HepG2 (cell line): ENCODE results near the gene COPS6. TPM values are rescaled to one million over a fixed set of nuclear protein-coding genes. Genes with fewer than 3 reads are reported as not detected.

Experiments used
- ATAC-seq: fragments of 200-7000 bp; cut with Tn5 transposase; 3 replicates; pipeline ENCODE4 v1.9.1; 2020; ENCODE audit warnings: mild to moderate bottlenecking, moderate library complexity
- BruUV-seq: library from RNA; stranded (reverse); fragments of 400-500 nt; replicated peaks from 2 replicates; lab custom pipeline; 2021; lab: Mats Ljungman, UMichigan
- CTCF ChIA-PET: fragments of 300-600 bp; formaldehyde crosslinking; extraction: SDS; loops from one replicate; lab custom pipeline; 2021; ENCODE audit warnings: low total read pairs, inconsistent platforms, low intra/inter-chr PET ratio; lab: Yijun Ruan, JAX
- POLR2A ChIA-PET: fragments of 350-600 bp; sonication (Branson Sonifier 250); formaldehyde crosslinking; loops from one replicate; lab custom pipeline; 2020; ENCODE audit warnings: antibody characterized with exemption, inconsistent platforms; lab: Yijun Ruan, JAX
- DNase-seq: peaks from one replicate; pipeline ENCODE4 v3.0.0-alpha.2; 2015; ENCODE audit warnings: low spot score
- FAIRE-seq: peaks from 3 replicates; lab custom pipeline; 2011; peaks lifted over from hg19 to GRCh38; lab: Jason Lieb, UNC
- H2AFZ ChIP-seq: one replicate; pipeline ENCODE4 v1.6.1; 2011; ENCODE audit warnings: low read length, inconsistent platforms
- H3K27ac ChIP-seq: fragments of 300-600 bp; 3 replicates; pipeline ENCODE4 v1.8.0; 2011; ENCODE audit warnings: mixed run types, mild to moderate bottlenecking, mixed read lengths, low read length, inconsistent platforms; ENCODE audit not compliant: insufficient read depth; ENCODE audit errors: extremely low read length
- H3K27me3 ChIP-seq, 2 experiments: fragments of 200-600 bp in 1 of 2; 2 replicates in 1 of 2; 3 replicates in 1 of 2; pipeline versions ENCODE4 v1.6.0 to v1.8.0; 2011; ENCODE audit warnings: low read length in 2 of 2, mild to moderate bottlenecking in 2 of 2, moderate library complexity in 2 of 2, inconsistent platforms in 1 of 2; ENCODE audit not compliant: insufficient read depth in 2 of 2, control insufficient read depth in 1 of 2
- H3K36me3 ChIP-seq, 2 experiments: fragments of 200-600 bp in 1 of 2; replicated peaks in 1 of 2; 2 replicates in 1 of 2; 3 replicates in 1 of 2; pipeline versions ENCODE4 v1.5.1 to v1.8.0; 2011; ENCODE audit warnings: low read length in 2 of 2, inconsistent platforms in 1 of 2; ENCODE audit not compliant: insufficient read depth in 2 of 2, control insufficient read depth in 1 of 2
- H3K4me1 ChIP-seq: 2 replicates; pipeline ENCODE4 v1.5.1; 2012; ENCODE audit warnings: low read length, inconsistent platforms; ENCODE audit not compliant: insufficient read depth
- H3K4me2 ChIP-seq: 2 replicates; pipeline ENCODE4 v1.6.0; 2011; ENCODE audit warnings: low read depth, low read length, inconsistent platforms
- H3K4me3 ChIP-seq, 3 experiments: fragments of 200-600 bp in 1 of 3; sonication (generic), shearing (Covaris generic) in 1 of 3; replicated peaks in 1 of 3; 2 replicates each; pipeline ENCODE4 v1.5.1; 2011 to 2016; ENCODE audit warnings: low read length in 3 of 3, inconsistent platforms in 2 of 3, low read depth in 2 of 3, mild to moderate bottlenecking in 2 of 3, control low read depth in 1 of 3, mixed read lengths in 1 of 3; ENCODE audit not compliant: insufficient read depth in 1 of 3
- H3K79me2 ChIP-seq: one replicate; pipeline ENCODE4 v1.6.1; 2011; ENCODE audit warnings: low read length, inconsistent platforms; ENCODE audit not compliant: insufficient read depth
- H3K9ac ChIP-seq: 2 replicates; pipeline ENCODE4 v1.6.0; 2011; ENCODE audit warnings: mild to moderate bottlenecking, low read depth, low read length, inconsistent platforms; ENCODE audit not compliant: insufficient read depth
- H3K9me3 ChIP-seq: 2 replicates; pipeline ENCODE4 v1.5.1; 2012; ENCODE audit warnings: mild to moderate bottlenecking, low read length
- H4K20me1 ChIP-seq: 2 replicates; pipeline ENCODE4 v1.6.0; 2011; ENCODE audit warnings: inconsistent platforms, mild to moderate bottlenecking, low read length, moderate library complexity; ENCODE audit not compliant: insufficient read depth
- MNT ChIP-seq: fragments of 450-650 bp; IDR thresholded peaks from 2 replicates; pipeline ENCODE4 v1.6.1; 2016
- SNAPC4 ChIP-seq: sonication (generic); formaldehyde crosslinking; IDR thresholded peaks from 2 replicates; pipeline ENCODE4 v1.4.0; 2020; ENCODE audit warnings: mild to moderate bottlenecking, missing genetic modification reagents
- SPEN ChIP-seq: sonication (generic); formaldehyde crosslinking; IDR thresholded peaks from 2 replicates; pipeline ENCODE4 v1.5.1; 2020; ENCODE audit warnings: low read depth, mild to moderate bottlenecking, missing genetic modification reagents
- WGBS: methylation state at CpG from one replicate; pipeline ENCODE4 v1.1.6; 2017; ENCODE audit warnings: low lambda C conversion rate; 5-methylcytosine and 5-hydroxymethylcytosine counted together
- in situ Hi-C: cut with HindIII; loops from 2 replicates; pipeline ENCODE4 v1.10.0; 2017; ENCODE audit warnings: low pct_unique_long_range_greater_than_20kb; ENCODE audit not compliant: extremely low pct_ligation_motif_present
- intact Hi-C: fragments of 100-400 bp; cut with micrococcal nuclease; formaldehyde crosslinking; loops from one replicate; pipeline ENCODE4 v1.10.0; 2022; ENCODE audit not compliant: unreplicated experiment
- polyA plus RNA-seq, 8 experiments: library from polyadenylated mRNA; depleted of rRNA in 3 of 8; stranded (reverse) in 7 of 8; unstranded in 1 of 8; fragments of >200 nt; fragmentation: Illumina TruSeq in 4 of 8; extraction: Trizol in 4 of 8; gene quantifications; 2 replicates each; pipeline versions ENCODE4 v1.2.1 to v1.2.3, GENCODE V29; 2011 to 2016; ENCODE audit warnings: low read depth in 4 of 8, missing spikeins in 1 of 8, mixed read lengths in 1 of 8; ENCODE audit not compliant: insufficient read depth in 1 of 8
- total RNA-seq, 5 experiments: library from RNA; depleted of rRNA; stranded (reverse); fragments of >200 nt; fragmentation: Illumina TruSeq; extraction: Trizol; gene quantifications; 2 replicates each; pipeline ENCODE4 v1.2.3, GENCODE V29; 2016; ENCODE audit warnings: low read depth in 1 of 5

COPS6 gene
- total and polyA plus RNA-seq, 2 of the 13 experiments (the other 11 are each of a cell fraction or from before 2014, with no cell fraction given), result 33.4 to 117 TPM

GRCh38 chr7:100119970-100120732 is 31.4 kb downstream of the COPS6 start (continued):
- 0 out of 2 replicates have a peak, but pooled peaks have one; percentile 14 for TF ChIP-seq SNAPC4 (CRISPR knock-in tag)

GRCh38 chr7:100120733-100121036 is 31.9 kb downstream of the COPS6 start:
- BruUV-seq, result no TSS peak
- H3K4me3 ChIP-seq, result peak overlapping the region; percentile 62 to 98 (median 95)
- no peaks in the 10 kb centered on the region for H3K9me3 ChIP-seq
- CTCF ChIA-PET, result no interaction called here
- no peaks in the 10 kb centered on the region for H4K20me1 ChIP-seq
- peaks cover 8% of the 10 kb centered on the region for H3K79me2 ChIP-seq
- no peaks in the 10 kb centered on the region; a peak in 1 of 5 replicates for H3K27me3 ChIP-seq
- H3K27ac ChIP-seq, result peak overlapping the region; percentile 77
- peak overlapping the region; percentile 87 for H3K9ac ChIP-seq
- 0% methylated on average over 1 of the region's 1 CpG for WGBS
- ATAC-seq (no peak), DNase-seq (no peak), FAIRE-seq (no peak)
- peaks cover 51% of the 10 kb centered on the region for H3K4me1 ChIP-seq
- in situ Hi-C loops (no loop called here), intact Hi-C loops (no loop called here)
- TF ChIP-seq MNT, result no peak
- 0 out of 2 replicates have a peak, but pooled peaks have one; percentile 4 for TF ChIP-seq SPEN
- POLR2A ChIA-PET, result interaction anchor here (0.6 to 2.0 kb wide), 2 partner anchors 20 to 48 kb away, joined by 3 to 21 read pairs; partner anchors contain the start of genes AP4M1, GAL3ST4 and MCM7
- peak overlapping the region; percentile 98 for H3K4me2 ChIP-seq
- H2AFZ ChIP-seq, result no peak overlapping the region
- no peaks in the 10 kb centered on the region for H3K36me3 ChIP-seq
